ENCODE data around the gene LTBP1.

Gene LTBP1

DNA sequence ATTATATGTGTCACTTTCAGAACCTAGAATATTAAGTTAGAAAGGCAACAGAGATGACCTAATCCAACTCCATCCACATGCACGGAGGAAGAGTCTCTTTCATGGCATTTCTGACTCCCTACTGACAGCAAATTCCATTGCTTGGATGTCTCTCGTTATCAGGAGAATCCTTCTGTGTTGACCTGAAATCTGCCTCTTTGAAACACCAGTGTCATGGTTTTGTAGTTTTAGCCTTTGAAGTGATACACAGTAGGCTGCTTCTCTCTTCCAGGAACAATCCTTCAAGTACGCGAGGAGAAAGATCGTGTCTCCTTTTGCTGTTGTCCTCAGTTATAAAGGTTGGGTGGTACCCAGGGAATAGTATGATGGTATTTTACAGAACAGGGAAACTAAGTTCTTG lies 327.8 kb downstream of the LTBP1 start:
- H2AK5ac ChIP-seq (ENCODE audit: low read length), result no peak overlapping the region
- H2BK15ac ChIP-seq (replicated peaks; ENCODE audit: low read depth), result no peak overlapping the region
- H4K5ac ChIP-seq (ENCODE audit: low read length), result no peak overlapping the region
- H3K56ac ChIP-seq (ENCODE audit: low read length), result no peak overlapping the region
- no peaks in the 10 kb centered on the region for H3K4me1 ChIP-seq (ENCODE audit: control insufficient read depth, low read depth, low read length)
- no peak overlapping the region for H4K8ac ChIP-seq (ENCODE audit: low read depth, low read length)
- no peaks in the 10 kb centered on the region for H3K79me2 ChIP-seq (ENCODE audit: control insufficient read depth, insufficient read depth, low read length)
- WGBS (ENCODE audit: extremely low coverage, insufficient coverage, low lambda C conversion rate), result no CpG with 5 or more reads among the region's 5 CpGs
- no peak overlapping the region for H2BK120ac ChIP-seq (ENCODE audit: low read depth, low read length)
- H3K36me3 ChIP-seq (ENCODE audit: control insufficient read depth, insufficient read depth, low read length), result no peaks in the 10 kb centered on the region
- H3K9ac ChIP-seq (ENCODE audit: low read length), result no peak overlapping the region
- no peak overlapping the region for H3K4me3 ChIP-seq (ENCODE audit: low read length)
- no peak overlapping the region for H2BK5ac ChIP-seq (ENCODE audit: low read length)
- H3K4me2 ChIP-seq (ENCODE audit: low read length), result no peak overlapping the region
- no peaks in the 10 kb centered on the region for H3K79me1 ChIP-seq (ENCODE audit: low read length)
- H3K27ac ChIP-seq (ENCODE audit: low read depth, low read length), result no peak overlapping the region
- no peak overlapping the region for H3K18ac ChIP-seq (ENCODE audit: low read length)
- H3K27me3 ChIP-seq (ENCODE audit: insufficient read depth, low read length, poor library complexity), result no peaks in the 10 kb centered on the region
- no peak overlapping the region for H3K4ac ChIP-seq (ENCODE audit: low read depth, low read length)
- peak; percentile 3 for DNase-seq
- no peak overlapping the region for H3K23ac ChIP-seq (ENCODE audit: low read length)

DNA sequence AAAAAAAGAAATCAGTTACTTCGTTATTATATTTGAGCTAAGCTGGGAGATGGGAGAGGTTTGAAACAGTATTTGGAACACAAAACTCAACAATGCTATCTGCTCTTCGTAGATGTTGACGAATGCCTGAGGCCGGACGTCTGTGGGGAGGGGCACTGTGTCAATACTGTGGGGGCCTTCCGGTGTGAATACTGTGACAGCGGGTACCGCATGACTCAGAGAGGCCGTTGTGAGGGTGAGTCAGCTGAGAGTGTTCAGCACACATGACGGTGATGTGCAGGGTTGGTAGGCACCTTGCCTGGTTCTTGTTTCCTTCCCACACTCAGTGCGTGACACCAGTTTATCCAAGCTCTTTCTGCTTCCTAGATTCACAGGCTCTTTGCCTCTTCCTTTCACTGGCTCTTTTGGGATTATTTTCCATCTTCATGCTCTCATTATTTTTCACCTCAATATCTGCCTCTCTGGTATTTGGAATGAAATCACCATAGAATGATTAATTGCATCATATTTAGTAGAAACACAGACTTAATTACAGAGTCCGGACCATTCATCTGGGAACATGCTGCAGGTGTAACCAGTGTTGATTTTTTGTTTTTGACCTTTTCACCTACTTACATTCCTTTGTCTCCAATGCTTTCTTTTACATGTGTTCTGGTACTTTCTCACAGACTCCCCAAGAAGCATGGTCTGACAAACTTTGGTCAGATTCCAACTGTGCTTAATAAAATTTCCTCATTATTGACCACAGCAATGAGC lies 329.1 kb downstream of the LTBP1 start:
- Histone ChIP-seq H3K56ac (ENCODE audit: low read length) (no peak overlapping the region), H2BK120ac (ENCODE audit: low read depth, low read length) (no peak overlapping the region), H2AK5ac (ENCODE audit: low read length) (no peak overlapping the region), H3K4ac (ENCODE audit: low read depth, low read length) (no peak overlapping the region), H3K4me2 (ENCODE audit: low read length) (no peak overlapping the region), H3K27ac (ENCODE audit: low read depth, low read length) (no peak overlapping the region), H3K27me3 (ENCODE audit: insufficient read depth, low read length, poor library complexity) (no peaks in the 10 kb centered on the region), H3K9ac (ENCODE audit: low read length) (no peak overlapping the region), H3K4me1 (ENCODE audit: control insufficient read depth, low read depth, low read length) (no peaks in the 10 kb centered on the region), H2BK5ac (ENCODE audit: low read length) (no peak overlapping the region), H3K23ac (ENCODE audit: low read length) (no peak overlapping the region), H3K79me2 (ENCODE audit: control insufficient read depth, insufficient read depth, low read length) (no peaks in the 10 kb centered on the region), H3K4me3 (ENCODE audit: low read length) (no peak overlapping the region), H3K79me1 (ENCODE audit: low read length) (no peaks in the 10 kb centered on the region), H2BK15ac (replicated peaks; ENCODE audit: low read depth) (no peak overlapping the region), H4K5ac (ENCODE audit: low read length) (no peak overlapping the region), H4K8ac (ENCODE audit: low read depth, low read length) (no peak overlapping the region), H3K36me3 (ENCODE audit: control insufficient read depth, insufficient read depth, low read length) (no peaks in the 10 kb centered on the region), H3K18ac (ENCODE audit: low read length) (no peak overlapping the region)
- DNase-seq, result no peak
- WGBS (ENCODE audit: extremely low coverage, insufficient coverage, low lambda C conversion rate), result no CpG with 5 or more reads among the region's 12 CpGs

DNA sequence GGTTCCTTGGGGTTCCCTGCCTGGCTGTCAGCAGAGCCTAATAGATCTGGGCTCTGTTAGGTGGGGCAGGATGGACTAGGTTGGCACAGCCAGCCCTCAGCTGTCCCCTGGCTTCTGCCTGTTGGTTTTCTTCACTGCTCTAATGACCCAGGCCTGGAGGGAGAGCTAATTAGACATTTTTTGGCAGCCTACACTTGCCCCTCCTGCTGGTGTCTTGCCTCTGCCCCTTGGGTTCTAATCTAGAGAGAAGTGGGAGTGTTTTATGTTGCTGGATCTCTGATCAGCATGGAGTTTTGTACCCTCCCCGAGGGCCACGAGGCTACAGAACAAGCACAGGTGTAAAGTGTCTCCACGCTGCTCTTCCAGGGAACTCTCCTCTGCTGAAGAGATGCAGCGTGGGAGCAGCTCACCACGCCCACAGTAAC lies 330.3 kb downstream of the LTBP1 start:
- H3K79me2 ChIP-seq (ENCODE audit: control insufficient read depth, insufficient read depth, low read length), result no peaks in the 10 kb centered on the region
- no peak for DNase-seq
- no peaks in the 10 kb centered on the region for H3K4me1 ChIP-seq (ENCODE audit: control insufficient read depth, low read depth, low read length)
- H3K27me3 ChIP-seq (ENCODE audit: insufficient read depth, low read length, poor library complexity), result no peaks in the 10 kb centered on the region
- H3K4me2 ChIP-seq (ENCODE audit: low read length), result no peak overlapping the region
- no peaks in the 10 kb centered on the region for H3K36me3 ChIP-seq (ENCODE audit: control insufficient read depth, insufficient read depth, low read length)
- H3K56ac ChIP-seq (ENCODE audit: low read length), result no peak overlapping the region
- H2AK5ac ChIP-seq (ENCODE audit: low read length), result no peak overlapping the region
- WGBS (ENCODE audit: extremely low coverage, insufficient coverage, low lambda C conversion rate), result no CpG with 5 or more reads among the region's 5 CpGs
- no peak overlapping the region for H3K9ac ChIP-seq (ENCODE audit: low read length)
- no peak overlapping the region for H2BK5ac ChIP-seq (ENCODE audit: low read length)
- H2BK120ac ChIP-seq (ENCODE audit: low read depth, low read length), result no peak overlapping the region
- no peak overlapping the region for H3K18ac ChIP-seq (ENCODE audit: low read length)
- no peak overlapping the region for H3K4ac ChIP-seq (ENCODE audit: low read depth, low read length)
- no peak overlapping the region for H2BK15ac ChIP-seq (replicated peaks; ENCODE audit: low read depth)
- no peak overlapping the region for H3K27ac ChIP-seq (ENCODE audit: low read depth, low read length)
- no peak overlapping the region for H3K4me3 ChIP-seq (ENCODE audit: low read length)
- no peak overlapping the region for H3K23ac ChIP-seq (ENCODE audit: low read length)
- no peak overlapping the region for H4K8ac ChIP-seq (ENCODE audit: low read depth, low read length)
- no peaks in the 10 kb centered on the region for H3K79me1 ChIP-seq (ENCODE audit: low read length)
- H4K5ac ChIP-seq (ENCODE audit: low read length), result no peak overlapping the region

DNA sequence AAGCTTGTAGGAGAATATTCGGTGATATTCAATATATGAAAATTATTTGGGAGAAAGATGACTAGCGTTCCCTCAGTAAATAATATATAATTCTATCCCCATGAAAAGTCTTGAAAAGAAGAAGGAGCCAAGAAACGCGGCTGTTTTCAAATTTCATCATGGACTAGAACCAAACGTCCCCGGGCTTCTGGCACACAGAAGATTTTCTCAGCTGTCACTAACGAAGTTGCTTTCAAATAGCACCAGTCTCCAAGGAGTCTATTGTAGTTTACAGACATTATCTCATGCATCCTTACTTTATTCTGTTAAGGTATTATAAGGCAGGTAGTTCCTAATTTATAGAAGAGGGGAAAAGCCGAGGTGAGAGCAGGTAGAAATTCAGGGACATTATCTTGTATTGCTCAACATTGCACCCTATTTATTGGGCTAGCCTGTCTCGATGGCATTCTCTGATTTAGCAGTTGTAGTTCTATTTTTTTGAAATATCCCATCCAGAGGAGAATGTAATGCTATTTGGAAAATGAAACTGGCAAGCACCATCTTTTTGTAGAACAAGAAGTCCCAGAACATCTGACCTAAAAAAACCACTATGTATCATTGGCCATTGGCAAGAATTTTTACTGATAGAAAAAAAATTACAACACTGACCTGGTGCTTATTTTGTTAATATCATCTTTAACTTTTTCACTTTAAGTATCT lies 331.6 kb downstream of the LTBP1 start:
- Histone ChIP-seq H3K79me2 (ENCODE audit: control insufficient read depth, insufficient read depth, low read length) (no peaks in the 10 kb centered on the region), H4K8ac (ENCODE audit: low read depth, low read length) (no peak overlapping the region), H2BK120ac (ENCODE audit: low read depth, low read length) (no peak overlapping the region), H3K56ac (ENCODE audit: low read length) (no peak overlapping the region), H2BK5ac (ENCODE audit: low read length) (no peak overlapping the region), H3K4ac (ENCODE audit: low read depth, low read length) (no peak overlapping the region), H3K4me2 (ENCODE audit: low read length) (no peak overlapping the region), H3K4me1 (ENCODE audit: control insufficient read depth, low read depth, low read length) (no peaks in the 10 kb centered on the region), H4K5ac (ENCODE audit: low read length) (no peak overlapping the region), H3K27me3 (ENCODE audit: insufficient read depth, low read length, poor library complexity) (no peaks in the 10 kb centered on the region), H3K4me3 (ENCODE audit: low read length) (no peak overlapping the region), H3K36me3 (ENCODE audit: control insufficient read depth, insufficient read depth, low read length) (no peaks in the 10 kb centered on the region), H3K18ac (ENCODE audit: low read length) (no peak overlapping the region), H2BK15ac (replicated peaks; ENCODE audit: low read depth) (no peak overlapping the region), H2AK5ac (ENCODE audit: low read length) (no peak overlapping the region), H3K79me1 (ENCODE audit: low read length) (no peaks in the 10 kb centered on the region), H3K9ac (ENCODE audit: low read length) (no peak overlapping the region), H3K23ac (ENCODE audit: low read length) (no peak overlapping the region), H3K27ac (ENCODE audit: low read depth, low read length) (no peak overlapping the region)
- DNase-seq, result no peak
- 100% methylated on average over 1 of the region's 9 CpGs for WGBS (ENCODE audit: extremely low coverage, insufficient coverage, low lambda C conversion rate)

DNA sequence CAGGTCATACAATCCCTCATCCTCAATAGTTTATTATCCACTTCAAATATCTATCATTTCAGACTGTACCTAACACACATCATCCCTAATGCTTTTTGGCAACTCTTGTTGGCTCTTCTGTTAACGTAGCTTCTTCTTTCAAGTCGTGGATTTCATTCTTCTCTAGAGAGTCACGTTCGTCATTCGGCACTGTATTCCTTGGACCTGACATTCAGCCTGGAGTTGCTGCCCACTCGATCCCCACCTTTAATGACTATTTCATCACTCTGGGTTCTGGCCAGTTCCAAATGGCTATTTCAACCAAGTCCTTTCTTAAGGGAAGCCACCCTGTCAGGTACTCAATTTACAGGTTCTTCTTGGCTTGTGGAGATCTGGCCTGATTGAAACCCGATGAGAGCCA lies 337.5 kb downstream of the LTBP1 start:
- Histone ChIP-seq H3K56ac (ENCODE audit: low read length) (no peak overlapping the region), H3K4me2 (ENCODE audit: low read length) (no peak overlapping the region), H3K4me3 (ENCODE audit: low read length) (no peak overlapping the region), H2AK5ac (ENCODE audit: low read length) (no peak overlapping the region), H3K79me2 (ENCODE audit: control insufficient read depth, insufficient read depth, low read length) (no peaks in the 10 kb centered on the region), H2BK120ac (ENCODE audit: low read depth, low read length) (no peak overlapping the region), H3K18ac (ENCODE audit: low read length) (no peak overlapping the region), H3K23ac (ENCODE audit: low read length) (no peak overlapping the region), H3K9ac (ENCODE audit: low read length) (no peak overlapping the region), H2BK5ac (ENCODE audit: low read length) (no peak overlapping the region), H4K8ac (ENCODE audit: low read depth, low read length) (no peak overlapping the region), H3K79me1 (ENCODE audit: low read length) (no peaks in the 10 kb centered on the region), H3K36me3 (ENCODE audit: control insufficient read depth, insufficient read depth, low read length) (no peaks in the 10 kb centered on the region), H2BK15ac (replicated peaks; ENCODE audit: low read depth) (no peak overlapping the region), H4K5ac (ENCODE audit: low read length) (no peak overlapping the region), H3K27me3 (ENCODE audit: insufficient read depth, low read length, poor library complexity) (no peaks in the 10 kb centered on the region), H3K27ac (ENCODE audit: low read depth, low read length) (no peak overlapping the region), H3K4ac (ENCODE audit: low read depth, low read length) (no peak overlapping the region), H3K4me1 (ENCODE audit: control insufficient read depth, low read depth, low read length) (no peaks in the 10 kb centered on the region)
- DNase-seq, result no peak
- no CpG with 5 or more reads among the region's 7 CpGs for WGBS (ENCODE audit: extremely low coverage, insufficient coverage, low lambda C conversion rate)

Measured in mesendoderm (in vitro differentiated cells).